ENCODE results near the gene LMAN2L.

Gene LMAN2L

GRCh38 chr2:96689431-96689991 lies 50.4 kb downstream of the LMAN2L start:
- DNase-seq (ENCODE audit: low read depth) = no peak
- no peak overlapping the region for H3K4me3 ChIP-seq (ENCODE audit: low read depth, low read length)
- TF ChIP-seq, protein P1, sequence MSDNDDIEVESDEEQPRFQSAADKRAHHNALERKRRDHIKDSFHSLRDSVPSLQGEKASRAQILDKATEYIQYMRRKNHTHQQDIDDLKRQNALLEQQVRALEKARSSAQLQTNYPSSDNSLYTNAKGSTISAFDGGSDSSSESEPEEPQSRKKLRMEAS (IDR thresholded peaks at IDR 0.05; ENCODE audit: low read depth, low read length) = no peak
- TF ChIP-seq MYC (IDR thresholded peaks at IDR 0.05; ENCODE audit: low read depth, low read length) (no peak), CTCF (IDR thresholded peaks at IDR 0.05; ENCODE audit: low read depth, low read length) (no peak), POLR2A (IDR thresholded peaks at IDR 0.05; ENCODE audit: extremely low read depth, insufficient read length) (no peak)

DNA sequence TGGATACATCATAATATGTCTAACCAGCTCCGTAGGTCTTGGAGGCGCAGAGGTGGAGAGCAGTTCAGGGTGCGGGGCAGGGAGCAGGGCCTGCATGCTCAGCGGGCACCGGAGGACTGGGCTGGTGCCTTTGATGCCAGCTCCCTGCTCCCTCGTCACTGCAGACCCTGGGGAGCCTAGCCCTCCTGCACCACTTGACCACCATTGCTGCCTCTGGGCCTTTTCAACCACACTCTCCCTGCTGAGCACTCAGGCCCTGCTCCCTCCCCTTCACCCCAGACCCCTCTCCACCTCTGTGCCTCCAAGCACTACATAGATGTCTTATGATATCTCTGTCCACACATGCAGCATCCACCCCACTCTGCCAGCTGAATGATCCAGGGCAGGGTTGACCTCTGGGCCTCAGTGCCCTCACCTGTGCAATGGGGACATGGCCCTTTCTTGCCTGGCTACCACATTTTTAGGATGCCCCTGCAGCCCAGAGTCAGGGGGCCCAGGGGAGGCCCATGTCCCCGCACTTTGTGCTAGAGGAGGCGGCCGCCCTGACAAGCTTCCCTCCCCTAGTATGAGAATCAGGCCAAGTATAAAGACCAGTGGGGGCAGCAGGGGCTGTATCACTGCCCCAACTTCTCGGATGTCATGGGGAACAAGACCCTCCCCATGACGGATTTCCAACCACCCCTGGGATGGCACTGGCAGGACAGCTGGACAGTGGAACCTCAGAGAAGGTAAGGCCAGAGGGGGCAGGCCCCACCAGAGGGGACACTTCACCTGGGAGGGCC lies 51.0 kb downstream of the LMAN2L start:
- TF ChIP-seq MYC (IDR thresholded peaks at IDR 0.05; ENCODE audit: low read depth, low read length) (no peak), CTCF (IDR thresholded peaks at IDR 0.05; ENCODE audit: low read depth, low read length) (no peak), POLR2A (IDR thresholded peaks at IDR 0.05; ENCODE audit: extremely low read depth, insufficient read length) (no peak)
- TF ChIP-seq, protein P1 (IDR thresholded peaks at IDR 0.05; ENCODE audit: low read depth, low read length) = no peak
- no peak overlapping the region for H3K4me3 ChIP-seq (ENCODE audit: low read depth, low read length)
- no peak for DNase-seq (ENCODE audit: low read depth)

DNA sequence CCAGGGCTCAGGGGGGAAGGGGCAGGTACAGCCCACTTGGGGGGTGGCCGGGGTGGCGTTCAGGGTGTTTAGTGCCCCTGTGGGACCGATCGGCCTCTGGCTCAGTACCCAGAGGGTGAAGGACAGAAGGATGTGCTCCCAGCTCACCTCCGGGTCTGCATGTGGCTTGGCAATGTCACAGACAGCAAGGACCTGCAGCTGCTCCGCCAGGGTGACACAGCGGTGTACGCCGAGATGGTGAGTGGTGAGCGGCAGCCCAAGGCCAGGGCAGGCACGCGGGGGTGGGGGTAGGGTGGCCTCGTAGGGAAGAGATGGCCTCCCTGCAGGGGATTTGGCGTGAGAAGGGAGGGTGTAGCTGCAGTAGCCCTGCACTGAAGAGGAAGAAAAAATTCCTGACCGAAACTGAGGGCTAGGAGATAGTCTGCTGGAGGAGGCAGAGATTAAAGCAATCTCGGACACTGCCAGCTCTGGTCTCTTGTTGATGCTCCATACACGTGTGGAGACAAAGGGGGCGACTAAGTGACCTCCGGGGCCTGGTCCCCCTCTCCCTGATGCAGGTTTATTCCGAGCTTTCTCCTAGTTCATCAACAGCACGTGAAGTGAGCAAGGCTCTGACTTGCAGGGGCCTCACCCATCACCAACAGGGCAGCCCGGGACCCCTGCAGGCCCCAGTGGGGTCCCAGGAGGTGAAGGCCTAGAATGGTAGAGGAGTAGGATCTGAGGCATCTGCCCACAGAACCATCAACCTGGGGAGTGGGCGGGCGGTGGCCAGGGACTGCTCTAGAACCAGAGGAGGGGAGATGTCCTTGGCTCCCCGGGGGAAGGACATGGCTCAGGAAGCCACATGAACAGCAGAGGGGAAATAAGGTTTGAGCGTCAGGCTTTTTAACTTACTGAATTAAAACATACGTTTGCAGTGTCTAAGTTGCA lies 51.9 kb downstream of the LMAN2L start:
- no peak for TF ChIP-seq CTCF (IDR thresholded peaks at IDR 0.05; ENCODE audit: low read depth, low read length)
- TF ChIP-seq MYC (IDR thresholded peaks at IDR 0.05; ENCODE audit: low read depth, low read length) = no peak
- TF ChIP-seq POLR2A (IDR thresholded peaks at IDR 0.05; ENCODE audit: extremely low read depth, insufficient read length) = no peak
- TF ChIP-seq, protein P1 (IDR thresholded peaks at IDR 0.05; ENCODE audit: low read depth, low read length) = no peak
- no peak for DNase-seq (ENCODE audit: low read depth)
- H3K4me3 ChIP-seq (ENCODE audit: low read depth, low read length) = no peak overlapping the region

- DNase-seq (ENCODE audit: low read depth) = no peak
- TF ChIP-seq, protein P1 (IDR thresholded peaks at IDR 0.05; ENCODE audit: low read depth, low read length) = no peak
- no peak for TF ChIP-seq CTCF (IDR thresholded peaks at IDR 0.05; ENCODE audit: low read depth, low read length)
- TF ChIP-seq POLR2A (IDR thresholded peaks at IDR 0.05; ENCODE audit: extremely low read depth, insufficient read length) = no peak
- no peak for TF ChIP-seq MYC (IDR thresholded peaks at IDR 0.05; ENCODE audit: low read depth, low read length)
- H3K4me3 ChIP-seq (ENCODE audit: low read depth, low read length) = no peak overlapping the region
Measured at GRCh38 chr2:96687266-96687665, 52.6 kb downstream of the LMAN2L start.

- no peak overlapping the region for H3K4me3 ChIP-seq (ENCODE audit: low read depth, low read length)
- DNase-seq (ENCODE audit: low read depth) = no peak
- TF ChIP-seq CTCF (IDR thresholded peaks at IDR 0.05; ENCODE audit: low read depth, low read length) (no peak), MYC (IDR thresholded peaks at IDR 0.05; ENCODE audit: low read depth, low read length) (no peak)
Measured at GRCh38 chr2:96685577-96686459, 54.0 kb downstream of the LMAN2L start.
